ENCODE data around the gene COASY.

Gene COASY

GRCh38 chr17:42561897-42562387, at the start of gene COASY:
COASY (plus strand) TSS chr17:42562148; CDS start chr17:42562623, 475 bp downstream.
- Histone ChIP-seq H3K27me3 (replicated peaks; ENCODE audit: insufficient read depth, low read length) (no peaks in the 10 kb centered on the region), H3K4me1 (ENCODE audit: low read length) (peaks cover 17% of the 10 kb centered on the region), H2AFZ (ENCODE audit: low read length) (peak within 1 kb of the TSS; percentile 66), H3K9me2 (replicated peaks; ENCODE audit: insufficient read depth, low read length) (no peaks in the 10 kb centered on the region), H3K4me3 (ENCODE audit: low read length) (peak within 1 kb of the TSS; percentile 93), H3K36me3 (replicated peaks; ENCODE audit: insufficient read depth, low read length) (no peaks in the 10 kb centered on the region), H3F3A (ENCODE audit: insufficient read depth, low read length) (peaks cover 13% of the 10 kb centered on the region; the same call in 1 of the 2 replicates), H3K27ac (ENCODE audit: low read length) (peak within 1 kb of the TSS; percentile 58; the same call in 1 of the 2 replicates), H3K9me3 (replicated peaks; ENCODE audit: insufficient read depth, low read length) (no peaks in the 10 kb centered on the region), H3K79me2 (ENCODE audit: low read length) (peaks cover 36% of the 10 kb centered on the region), H4K20me1 (ENCODE audit: insufficient read depth, low read length) (no peaks in the 10 kb centered on the region), H3K4me2 (ENCODE audit: low read depth, low read length) (peak within 1 kb of the TSS; percentile 90), H3K9ac (ENCODE audit: low read length) (peak within 1 kb of the TSS; percentile 91)
- DNase-seq = peak; percentile 98
- TF ChIP-seq EZH2 (optimal IDR thresholded peaks at IDR 0.05; ENCODE audit: low read depth, low read length) (no peak), EZH2phosphoT487 (IDR thresholded peaks at IDR 0.05; ENCODE audit: low read length) (no peak)
- TF ChIP-seq, protein P1, sequence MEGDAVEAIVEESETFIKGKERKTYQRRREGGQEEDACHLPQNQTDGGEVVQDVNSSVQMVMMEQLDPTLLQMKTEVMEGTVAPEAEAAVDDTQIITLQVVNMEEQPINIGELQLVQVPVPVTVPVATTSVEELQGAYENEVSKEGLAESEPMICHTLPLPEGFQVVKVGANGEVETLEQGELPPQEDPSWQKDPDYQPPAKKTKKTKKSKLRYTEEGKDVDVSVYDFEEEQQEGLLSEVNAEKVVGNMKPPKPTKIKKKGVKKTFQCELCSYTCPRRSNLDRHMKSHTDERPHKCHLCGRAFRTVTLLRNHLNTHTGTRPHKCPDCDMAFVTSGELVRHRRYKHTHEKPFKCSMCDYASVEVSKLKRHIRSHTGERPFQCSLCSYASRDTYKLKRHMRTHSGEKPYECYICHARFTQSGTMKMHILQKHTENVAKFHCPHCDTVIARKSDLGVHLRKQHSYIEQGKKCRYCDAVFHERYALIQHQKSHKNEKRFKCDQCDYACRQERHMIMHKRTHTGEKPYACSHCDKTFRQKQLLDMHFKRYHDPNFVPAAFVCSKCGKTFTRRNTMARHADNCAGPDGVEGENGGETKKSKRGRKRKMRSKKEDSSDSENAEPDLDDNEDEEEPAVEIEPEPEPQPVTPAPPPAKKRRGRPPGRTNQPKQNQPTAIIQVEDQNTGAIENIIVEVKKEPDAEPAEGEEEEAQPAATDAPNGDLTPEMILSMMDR (IDR thresholded peaks at IDR 0.05; ENCODE audit: low read length) = no peak

DNA sequence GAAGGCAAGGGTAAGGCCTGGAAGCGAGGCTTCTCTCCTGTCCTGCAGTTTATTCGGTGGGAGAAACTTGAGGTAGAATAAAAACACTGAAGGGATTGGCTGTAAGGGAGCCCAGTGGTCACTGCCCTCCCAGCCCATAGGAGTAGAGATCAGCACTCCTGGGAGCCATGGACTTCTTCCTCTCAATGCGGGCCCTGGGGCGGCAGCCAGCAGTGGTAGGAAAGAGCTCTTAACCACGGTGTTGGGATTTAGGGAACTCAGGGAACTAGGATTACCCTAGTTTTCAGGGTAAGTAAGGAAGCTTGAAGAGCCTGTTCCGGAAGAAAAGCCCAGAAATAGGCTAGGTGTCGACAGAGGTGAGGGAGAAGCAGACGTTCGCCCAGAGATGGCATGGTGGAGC, 49.7 kb upstream of the COASY start:
- Histone ChIP-seq H3K79me2 (ENCODE audit: low read length) (no peaks in the 10 kb centered on the region), H4K20me1 (ENCODE audit: insufficient read depth, low read length) (no peaks in the 10 kb centered on the region), H3K9ac (ENCODE audit: low read length) (no peak overlapping the region), H3K9me2 (replicated peaks; ENCODE audit: insufficient read depth, low read length) (no peaks in the 10 kb centered on the region), H3K9me3 (replicated peaks; ENCODE audit: insufficient read depth, low read length) (no peaks in the 10 kb centered on the region), H3F3A (ENCODE audit: insufficient read depth, low read length) (no peaks in the 10 kb centered on the region), H3K27me3 (replicated peaks; ENCODE audit: insufficient read depth, low read length) (no peaks in the 10 kb centered on the region), H3K4me1 (ENCODE audit: low read length) (no peaks in the 10 kb centered on the region), H2AFZ (ENCODE audit: low read length) (no peak overlapping the region), H3K4me3 (ENCODE audit: low read length) (no peak overlapping the region), H3K27ac (ENCODE audit: low read length) (no peak overlapping the region), H3K36me3 (replicated peaks; ENCODE audit: insufficient read depth, low read length) (peaks cover 5% of the 10 kb centered on the region; the same call in 1 of the 2 replicates), H3K4me2 (ENCODE audit: low read depth, low read length) (no peak overlapping the region)
- no peak for DNase-seq
- TF ChIP-seq EZH2phosphoT487 (IDR thresholded peaks at IDR 0.05; ENCODE audit: low read length) = no peak
- TF ChIP-seq EZH2 (optimal IDR thresholded peaks at IDR 0.05; ENCODE audit: low read depth, low read length) = no peak
- TF ChIP-seq, protein P1 (IDR thresholded peaks at IDR 0.05; ENCODE audit: low read length) = no peak

DNA sequence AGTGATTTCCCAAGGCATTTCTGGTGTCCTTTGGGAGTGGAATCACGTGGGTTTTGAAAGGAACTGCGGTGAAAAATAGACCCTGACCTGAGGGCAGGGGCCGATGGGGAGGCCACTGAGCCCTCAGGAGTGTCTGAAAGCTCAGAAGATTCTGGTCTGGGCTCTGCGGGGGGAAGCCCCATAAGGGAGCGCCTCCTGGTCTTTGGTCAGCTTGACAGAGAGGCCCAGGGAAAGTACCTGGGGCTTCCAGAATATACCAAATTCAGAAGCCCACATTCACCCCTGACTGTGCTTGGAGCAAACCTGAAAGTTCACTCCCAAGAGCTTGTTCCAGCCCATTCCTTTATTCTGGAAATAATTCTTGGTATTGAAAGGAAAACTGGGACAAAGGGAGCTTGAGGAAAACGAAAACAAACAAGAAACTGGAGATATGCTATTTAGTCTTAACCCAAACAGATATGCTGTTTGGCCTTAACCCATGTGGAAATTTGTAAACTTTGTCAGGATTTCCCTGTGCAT, 49.2 kb upstream of the COASY start:
- Histone ChIP-seq H3K9ac (ENCODE audit: low read length) (no peak overlapping the region), H4K20me1 (ENCODE audit: insufficient read depth, low read length) (no peaks in the 10 kb centered on the region), H3K36me3 (replicated peaks; ENCODE audit: insufficient read depth, low read length) (no peaks in the 10 kb centered on the region), H3K9me3 (replicated peaks; ENCODE audit: insufficient read depth, low read length) (no peaks in the 10 kb centered on the region), H3K4me2 (ENCODE audit: low read depth, low read length) (no peak overlapping the region), H3K9me2 (replicated peaks; ENCODE audit: insufficient read depth, low read length) (no peaks in the 10 kb centered on the region), H3K4me3 (ENCODE audit: low read length) (no peak overlapping the region), H3F3A (ENCODE audit: insufficient read depth, low read length) (no peaks in the 10 kb centered on the region), H3K79me2 (ENCODE audit: low read length) (no peaks in the 10 kb centered on the region), H2AFZ (ENCODE audit: low read length) (no peak overlapping the region), H3K4me1 (ENCODE audit: low read length) (no peaks in the 10 kb centered on the region), H3K27ac (ENCODE audit: low read length) (no peak overlapping the region), H3K27me3 (replicated peaks; ENCODE audit: insufficient read depth, low read length) (no peaks in the 10 kb centered on the region)
- no peak for DNase-seq
- TF ChIP-seq, protein P1 (IDR thresholded peaks at IDR 0.05; ENCODE audit: low read length) = no peak
- TF ChIP-seq EZH2 (optimal IDR thresholded peaks at IDR 0.05; ENCODE audit: low read depth, low read length) = no peak
- TF ChIP-seq EZH2phosphoT487 (IDR thresholded peaks at IDR 0.05; ENCODE audit: low read length) = no peak
